ENCODE results near the gene SPNS3.

SPNS3 gene

DNA sequence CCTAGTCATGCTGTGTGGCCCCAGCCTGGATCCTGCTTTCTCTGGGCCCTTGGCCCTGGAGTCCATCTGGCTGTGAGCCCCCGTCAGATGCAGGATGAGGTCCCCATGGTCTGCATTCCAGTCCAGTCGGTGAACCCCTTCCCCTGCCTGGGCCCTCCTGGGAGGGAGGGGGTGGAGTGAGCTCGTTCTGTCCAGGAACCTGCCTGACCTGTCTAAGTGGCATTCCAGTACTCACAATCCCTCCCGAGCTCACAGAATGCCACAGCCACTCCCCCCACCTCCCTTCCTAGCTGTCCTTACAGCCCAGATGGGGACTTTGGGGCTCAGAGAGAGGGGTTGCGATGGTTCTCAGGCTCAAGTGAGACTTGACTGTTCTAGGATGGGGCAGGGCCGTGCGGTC is 80.5 kb downstream of the SPNS3 start:
- no peaks in the 10 kb centered on the region for H3K9me3 Mint-ChIP-seq
- no peak overlapping the region for H3K4me3 Mint-ChIP-seq
- no peak overlapping the region for H3K27ac Mint-ChIP-seq
- H3K4me1 Mint-ChIP-seq (ENCODE audit: low read depth) = peaks cover 8% of the 10 kb centered on the region
- H3K27me3 Mint-ChIP-seq = no peaks in the 10 kb centered on the region
- H3K36me3 Mint-ChIP-seq (ENCODE audit: low read depth) = no peaks in the 10 kb centered on the region

DNA sequence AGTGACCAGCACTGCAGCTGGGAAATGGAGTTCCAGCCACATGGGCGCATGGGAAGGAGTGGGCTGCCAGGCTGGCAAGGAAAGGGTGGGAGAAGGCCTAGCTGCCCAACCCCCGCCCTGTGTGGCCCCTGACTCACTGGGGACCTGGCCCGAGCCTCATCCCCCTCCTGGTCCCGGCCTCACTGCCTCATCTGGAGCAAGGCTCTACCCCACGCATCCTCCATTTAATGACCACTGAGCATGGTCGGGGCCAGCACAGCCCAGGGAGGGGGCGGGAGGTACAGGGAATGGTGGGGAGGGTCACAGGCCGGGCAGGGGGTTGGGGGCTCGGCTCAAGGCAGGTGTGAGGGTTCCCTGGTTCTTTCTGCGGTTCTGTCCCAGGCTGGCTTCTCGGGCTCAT is 81.0 kb downstream of the SPNS3 start:
- Mint-ChIP-seq H3K27ac (no peak overlapping the region), H3K27me3 (no peaks in the 10 kb centered on the region), H3K36me3 (ENCODE audit: low read depth) (no peaks in the 10 kb centered on the region), H3K4me3 (no peak overlapping the region), H3K9me3 (no peaks in the 10 kb centered on the region), H3K4me1 (ENCODE audit: low read depth) (peaks cover 2% of the 10 kb centered on the region)

DNA sequence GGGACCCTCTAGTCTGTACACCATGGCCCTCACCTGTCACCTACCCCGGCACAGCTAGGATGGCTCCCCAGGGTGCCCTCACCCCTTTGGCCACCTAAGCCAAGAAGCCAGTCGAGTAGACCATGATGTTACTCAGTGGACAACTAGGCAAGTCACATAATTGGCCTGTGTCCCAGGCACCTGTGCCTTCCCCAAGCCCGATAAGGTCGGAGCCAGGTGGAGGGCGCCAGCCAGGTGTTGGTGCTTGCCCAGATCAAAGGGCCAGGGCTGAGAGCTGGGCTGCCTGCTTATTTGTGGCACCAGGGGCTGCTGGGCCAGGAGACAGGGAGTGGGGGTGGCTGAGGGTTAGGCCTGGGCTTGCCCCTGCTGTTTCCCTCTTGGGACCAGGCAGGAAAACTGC is 81.8 kb downstream of the SPNS3 start:
- no peaks in the 10 kb centered on the region for H3K4me1 Mint-ChIP-seq (ENCODE audit: low read depth)
- no peak overlapping the region for H3K27ac Mint-ChIP-seq
- no peaks in the 10 kb centered on the region for H3K27me3 Mint-ChIP-seq
- no peak overlapping the region for H3K4me3 Mint-ChIP-seq
- H3K9me3 Mint-ChIP-seq = no peaks in the 10 kb centered on the region
- no peaks in the 10 kb centered on the region for H3K36me3 Mint-ChIP-seq (ENCODE audit: low read depth)

- H3K36me3 Mint-ChIP-seq (ENCODE audit: low read depth) = no peaks in the 10 kb centered on the region
- H3K27ac Mint-ChIP-seq = no peak overlapping the region
- H3K4me3 Mint-ChIP-seq = no peak overlapping the region
- H3K27me3 Mint-ChIP-seq = no peaks in the 10 kb centered on the region
- H3K4me1 Mint-ChIP-seq (ENCODE audit: low read depth) = no peaks in the 10 kb centered on the region
- no peaks in the 10 kb centered on the region for H3K9me3 Mint-ChIP-seq
Measured at GRCh38 chr17:4516735-4517134, 83.0 kb downstream of the SPNS3 start.

- H3K27ac Mint-ChIP-seq = no peak overlapping the region
- no peak overlapping the region for H3K4me3 Mint-ChIP-seq
- H3K27me3 Mint-ChIP-seq = no peaks in the 10 kb centered on the region
- no peaks in the 10 kb centered on the region for H3K4me1 Mint-ChIP-seq (ENCODE audit: low read depth)
- H3K9me3 Mint-ChIP-seq = no peaks in the 10 kb centered on the region
- no peaks in the 10 kb centered on the region for H3K36me3 Mint-ChIP-seq (ENCODE audit: low read depth)
Measured at GRCh38 chr17:4518901-4519300, 85.2 kb downstream of the SPNS3 start.

DNA sequence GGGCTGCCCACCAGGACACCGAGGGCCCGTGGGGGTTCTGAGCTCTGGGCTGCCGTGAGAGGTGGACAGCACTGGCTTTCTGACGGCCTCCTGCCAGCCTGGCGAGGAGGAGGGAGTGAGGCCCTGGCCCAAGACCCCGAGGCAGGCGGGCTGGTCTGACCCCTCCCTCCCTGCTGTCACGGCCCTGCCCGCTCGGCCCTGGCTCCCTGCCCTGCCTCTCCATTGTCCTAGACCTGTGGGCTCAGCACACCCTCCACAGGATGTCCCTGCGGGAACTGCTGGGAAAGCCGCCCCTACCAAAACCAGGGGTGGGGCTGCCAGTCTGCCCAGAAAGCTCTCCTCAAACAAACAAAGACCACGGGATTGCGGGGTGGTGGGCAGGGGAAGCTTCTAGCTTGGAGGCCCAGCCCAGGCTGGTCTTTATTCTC is 85.6 kb downstream of the SPNS3 start:
- H3K27me3 Mint-ChIP-seq = no peaks in the 10 kb centered on the region
- H3K36me3 Mint-ChIP-seq (ENCODE audit: low read depth) = no peaks in the 10 kb centered on the region
- no peaks in the 10 kb centered on the region for H3K9me3 Mint-ChIP-seq
- no peaks in the 10 kb centered on the region for H3K4me1 Mint-ChIP-seq (ENCODE audit: low read depth)
- no peak overlapping the region for H3K27ac Mint-ChIP-seq
- no peak overlapping the region for H3K4me3 Mint-ChIP-seq

GRCh38 chr17:4520060-4520893 is 86.5 kb downstream of the SPNS3 start:
- no peak overlapping the region for H3K4me3 Mint-ChIP-seq
- no peaks in the 10 kb centered on the region for H3K9me3 Mint-ChIP-seq
- H3K27ac Mint-ChIP-seq = no peak overlapping the region
- no peaks in the 10 kb centered on the region for H3K36me3 Mint-ChIP-seq (ENCODE audit: low read depth)
- H3K27me3 Mint-ChIP-seq = no peaks in the 10 kb centered on the region
- no peaks in the 10 kb centered on the region for H3K4me1 Mint-ChIP-seq (ENCODE audit: low read depth)

GRCh38 chr17:4520894-4521600 is 87.3 kb downstream of the SPNS3 start:
- Mint-ChIP-seq H3K4me3 (no peak overlapping the region), H3K27me3 (no peaks in the 10 kb centered on the region), H3K27ac (no peak overlapping the region), H3K36me3 (ENCODE audit: low read depth) (no peaks in the 10 kb centered on the region), H3K9me3 (no peaks in the 10 kb centered on the region), H3K4me1 (ENCODE audit: low read depth) (no peaks in the 10 kb centered on the region)

GRCh38 chr17:4522661-4523060 is 88.9 kb downstream of the SPNS3 start:
- Mint-ChIP-seq H3K4me3 (no peak overlapping the region), H3K9me3 (no peaks in the 10 kb centered on the region), H3K27ac (no peak overlapping the region), H3K4me1 (ENCODE audit: low read depth) (no peaks in the 10 kb centered on the region), H3K36me3 (ENCODE audit: low read depth) (no peaks in the 10 kb centered on the region), H3K27me3 (no peaks in the 10 kb centered on the region)

DNA sequence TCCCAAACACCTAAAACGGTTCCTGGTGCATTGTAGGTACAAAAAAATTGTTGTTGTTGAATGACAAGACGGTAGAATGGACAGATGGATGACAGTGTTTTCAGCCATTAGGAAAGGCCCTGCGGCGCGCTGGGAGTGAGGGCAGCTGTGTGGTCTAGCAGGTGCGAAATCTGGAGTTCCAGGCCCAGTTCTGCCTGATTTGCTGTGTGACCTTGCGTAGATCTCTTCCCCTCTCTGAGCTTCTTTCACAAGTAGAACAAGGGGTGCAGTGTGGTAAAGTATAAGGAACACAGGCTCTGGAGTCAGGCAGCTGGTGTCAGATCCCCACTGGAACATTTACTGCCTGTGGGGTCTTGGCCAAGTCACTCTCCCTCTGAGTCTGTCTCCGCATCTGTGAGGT is 90.2 kb downstream of the SPNS3 start:
- no peaks in the 10 kb centered on the region for H3K36me3 Mint-ChIP-seq (ENCODE audit: low read depth)
- no peaks in the 10 kb centered on the region for H3K9me3 Mint-ChIP-seq
- no peaks in the 10 kb centered on the region for H3K27me3 Mint-ChIP-seq
- no peak overlapping the region for H3K27ac Mint-ChIP-seq
- no peaks in the 10 kb centered on the region for H3K4me1 Mint-ChIP-seq (ENCODE audit: low read depth)
- no peak overlapping the region for H3K4me3 Mint-ChIP-seq

DNA sequence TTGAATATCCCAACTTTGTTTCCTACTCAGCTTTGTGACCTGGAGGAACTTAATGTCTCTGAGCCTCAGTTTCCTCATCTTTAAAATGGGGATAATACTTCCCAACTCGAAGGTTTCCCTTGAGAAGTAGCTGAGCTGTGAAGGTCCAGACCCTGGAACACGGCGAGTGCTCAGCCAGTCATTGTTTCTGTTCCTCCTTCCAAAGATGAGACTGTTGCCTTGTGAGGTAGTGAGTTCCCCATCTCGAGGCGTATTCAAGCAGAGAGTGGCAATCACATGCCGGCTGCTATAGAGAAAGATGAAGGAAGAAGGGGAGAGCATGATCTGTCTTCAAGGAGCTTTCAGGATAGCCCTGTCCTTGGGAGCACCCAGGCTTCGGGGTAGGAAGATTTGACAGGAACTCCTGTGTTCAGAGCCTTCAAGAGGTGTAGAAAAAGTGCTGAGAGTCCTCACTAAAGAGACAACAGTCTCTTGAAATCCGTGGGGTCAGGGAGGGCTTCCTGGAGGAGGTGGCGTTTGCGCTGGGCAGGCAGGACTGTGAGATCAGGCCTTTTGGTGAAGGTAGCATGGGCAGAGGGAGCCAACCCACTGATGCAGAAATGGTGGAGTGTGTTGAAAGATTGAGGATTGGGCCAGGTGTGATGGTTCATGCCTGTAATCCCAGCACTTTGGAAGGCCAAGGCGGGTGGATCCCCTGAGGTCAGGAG is 92.1 kb downstream of the SPNS3 start:
- Mint-ChIP-seq H3K4me1 (ENCODE audit: low read depth) (no peaks in the 10 kb centered on the region), H3K27ac (no peak overlapping the region), H3K36me3 (ENCODE audit: low read depth) (no peaks in the 10 kb centered on the region), H3K27me3 (no peaks in the 10 kb centered on the region), H3K9me3 (no peaks in the 10 kb centered on the region), H3K4me3 (no peak overlapping the region)

GRCh38 chr17:4527134-4527533 is 93.4 kb downstream of the SPNS3 start:
- no peaks in the 10 kb centered on the region for H3K9me3 Mint-ChIP-seq
- H3K27me3 Mint-ChIP-seq = peaks cover 4% of the 10 kb centered on the region
- H3K4me3 Mint-ChIP-seq = no peak overlapping the region
- H3K4me1 Mint-ChIP-seq (ENCODE audit: low read depth) = no peaks in the 10 kb centered on the region
- H3K36me3 Mint-ChIP-seq (ENCODE audit: low read depth) = no peaks in the 10 kb centered on the region
- H3K27ac Mint-ChIP-seq = no peak overlapping the region

DNA sequence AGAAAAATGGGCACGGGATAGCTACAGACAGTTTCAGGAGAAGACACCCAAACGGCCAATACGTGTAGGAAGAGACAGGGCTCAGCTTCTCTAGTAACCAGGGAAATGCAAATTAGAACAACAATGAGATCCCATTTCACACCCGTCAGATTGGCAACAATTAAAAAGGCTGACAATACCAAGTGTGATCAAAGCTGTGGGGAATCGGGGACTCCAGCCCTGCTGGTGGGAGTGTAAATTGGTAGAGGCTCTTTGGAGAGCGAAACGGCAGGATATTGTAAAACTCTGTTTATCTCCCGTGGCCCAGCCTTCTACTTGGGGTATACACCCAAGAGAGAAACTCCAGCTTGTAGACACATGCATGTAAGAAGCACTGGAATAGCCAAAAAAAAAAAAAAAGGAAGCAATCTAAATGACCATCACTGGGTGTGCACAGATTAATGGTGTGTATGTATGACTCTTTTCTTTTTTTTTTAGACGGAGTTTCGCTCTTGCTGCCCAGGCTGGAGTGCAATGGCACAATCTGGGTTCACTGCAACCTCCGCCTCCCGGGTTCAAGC is 93.9 kb downstream of the SPNS3 start:
- H3K36me3 Mint-ChIP-seq (ENCODE audit: low read depth) = no peaks in the 10 kb centered on the region
- no peaks in the 10 kb centered on the region for H3K4me1 Mint-ChIP-seq (ENCODE audit: low read depth)
- no peaks in the 10 kb centered on the region for H3K9me3 Mint-ChIP-seq
- peaks cover 4% of the 10 kb centered on the region for H3K27me3 Mint-ChIP-seq
- H3K27ac Mint-ChIP-seq = no peak overlapping the region
- no peak overlapping the region for H3K4me3 Mint-ChIP-seq

GRCh38 chr17:4529533-4530152 is 95.9 kb downstream of the SPNS3 start:
- no peaks in the 10 kb centered on the region for H3K36me3 Mint-ChIP-seq (ENCODE audit: low read depth)
- H3K4me3 Mint-ChIP-seq = no peak overlapping the region
- no peaks in the 10 kb centered on the region for H3K9me3 Mint-ChIP-seq
- no peaks in the 10 kb centered on the region for H3K4me1 Mint-ChIP-seq (ENCODE audit: low read depth)
- peaks cover 4% of the 10 kb centered on the region for H3K27me3 Mint-ChIP-seq
- H3K27ac Mint-ChIP-seq = no peak overlapping the region

Measured in stimulated activated naive CD8-positive, alpha-beta T cell treated with anti-CD3 and anti-CD28 coated beads, Interleukin-15, Interleukin-2, amounts not matched to agents 100 ng/mL and 50 ng/mL, for 24 hours (primary cell).